Measurements from ENCODE around the gene MAPK10.

Gene MAPK10

DNA sequence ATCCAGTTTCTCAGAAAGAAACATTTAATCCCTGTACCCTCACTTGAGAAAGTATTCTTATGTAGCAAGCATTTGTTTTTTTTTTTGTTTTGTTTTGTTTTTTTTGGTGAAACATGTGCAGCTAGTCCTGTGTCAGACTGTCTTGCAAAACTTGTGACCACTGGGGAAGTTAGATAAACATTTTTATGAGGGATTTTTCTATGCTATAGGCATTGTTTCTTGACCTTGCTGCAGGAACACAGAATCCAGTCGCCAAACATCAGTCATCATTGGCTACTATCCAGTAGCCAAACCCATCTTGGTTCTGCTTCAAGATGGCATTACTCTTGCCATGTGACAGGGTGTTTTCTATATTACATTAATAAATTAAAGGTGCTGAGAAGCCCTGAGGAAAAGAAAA is 7.7 kb upstream of the MAPK10 start:
- no peak for TF ChIP-seq CTCF (IDR thresholded peaks at IDR 0.05; ENCODE audit: insufficient read depth, missing control alignments)
- DNase-seq (ENCODE audit: insufficient read length, low spot score) (no peak), FAIRE-seq (no peak)

DNA sequence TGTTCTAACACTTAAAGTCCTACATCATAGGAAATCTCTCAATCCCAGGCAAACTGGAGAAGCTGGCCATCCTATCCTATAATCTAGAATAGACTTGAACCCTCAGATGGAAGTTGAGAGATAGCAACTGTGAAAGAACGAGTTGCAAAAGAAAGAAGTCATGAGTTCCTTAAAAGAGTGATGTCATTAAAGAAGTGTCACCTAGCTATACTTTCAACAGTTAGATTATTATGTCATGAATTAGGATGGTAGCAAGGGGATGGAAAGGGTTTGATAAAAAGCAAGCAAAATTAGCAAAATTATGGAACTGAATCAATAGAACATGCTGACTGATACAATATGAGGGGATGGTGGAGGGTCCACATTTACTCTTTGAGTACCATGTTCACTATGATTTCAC is 7.1 kb upstream of the MAPK10 start:
- FAIRE-seq, result no peak
- no peak for DNase-seq (ENCODE audit: insufficient read length, low spot score)
- no peak for TF ChIP-seq CTCF (IDR thresholded peaks at IDR 0.05; ENCODE audit: insufficient read depth, missing control alignments)

GRCh38 chr4:86362510-86362909 is 2.7 kb upstream of the MAPK10 start:
- no peak for FAIRE-seq

DNA sequence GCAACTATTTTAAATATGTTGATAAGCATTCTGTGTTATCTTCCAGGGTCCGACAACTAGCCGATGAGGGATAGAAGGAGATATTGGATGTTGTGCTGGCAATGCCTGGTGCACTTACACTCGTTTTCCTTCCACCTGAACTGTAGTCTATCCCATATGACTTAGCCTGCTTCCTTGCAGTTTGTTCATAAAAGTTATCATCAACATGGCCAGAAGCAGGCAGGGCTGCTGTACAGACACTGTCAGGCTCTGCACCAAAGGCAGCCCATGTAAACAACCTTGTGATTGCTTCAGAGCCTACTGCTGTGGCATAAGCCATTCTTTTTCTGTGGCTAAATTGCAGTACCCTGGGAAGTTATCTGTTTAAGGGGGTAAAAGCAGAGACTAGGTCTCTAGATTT is 1.6 kb downstream of the MAPK10 start:
- FAIRE-seq (no peak), DNase-seq (ENCODE audit: insufficient read length, low spot score) (no peak)
- TF ChIP-seq CTCF (IDR thresholded peaks at IDR 0.05; ENCODE audit: insufficient read depth, missing control alignments), result no peak

More at GRCh38 chr4:86362510-86362909, 2.7 kb upstream of the MAPK10 start:
- no peak for TF ChIP-seq CTCF (IDR thresholded peaks at IDR 0.05; ENCODE audit: insufficient read depth, missing control alignments)
- no peak for DNase-seq (ENCODE audit: insufficient read length, low spot score)

DNA sequence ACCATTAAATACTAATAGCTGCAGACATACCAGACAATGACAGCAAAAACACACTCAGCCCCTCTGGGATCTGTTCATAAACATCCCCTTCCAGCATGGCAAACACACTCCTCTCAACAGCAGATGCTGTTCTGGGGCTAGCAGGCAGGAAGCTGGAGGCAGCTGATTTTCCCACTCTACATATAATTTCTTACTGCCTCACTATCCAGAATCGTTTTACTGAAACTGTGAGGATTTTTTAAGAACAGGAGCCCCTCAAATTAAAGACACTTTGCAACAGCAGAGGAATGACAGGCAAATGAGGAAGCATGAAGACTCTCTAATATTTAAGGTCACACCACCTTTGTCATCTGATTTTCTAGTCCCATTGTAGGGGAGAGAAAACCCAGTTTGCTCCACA is 2.2 kb downstream of the MAPK10 start:
- FAIRE-seq (no peak), DNase-seq (ENCODE audit: insufficient read length, low spot score) (no peak)
- TF ChIP-seq CTCF (IDR thresholded peaks at IDR 0.05; ENCODE audit: insufficient read depth, missing control alignments), result no peak

DNA sequence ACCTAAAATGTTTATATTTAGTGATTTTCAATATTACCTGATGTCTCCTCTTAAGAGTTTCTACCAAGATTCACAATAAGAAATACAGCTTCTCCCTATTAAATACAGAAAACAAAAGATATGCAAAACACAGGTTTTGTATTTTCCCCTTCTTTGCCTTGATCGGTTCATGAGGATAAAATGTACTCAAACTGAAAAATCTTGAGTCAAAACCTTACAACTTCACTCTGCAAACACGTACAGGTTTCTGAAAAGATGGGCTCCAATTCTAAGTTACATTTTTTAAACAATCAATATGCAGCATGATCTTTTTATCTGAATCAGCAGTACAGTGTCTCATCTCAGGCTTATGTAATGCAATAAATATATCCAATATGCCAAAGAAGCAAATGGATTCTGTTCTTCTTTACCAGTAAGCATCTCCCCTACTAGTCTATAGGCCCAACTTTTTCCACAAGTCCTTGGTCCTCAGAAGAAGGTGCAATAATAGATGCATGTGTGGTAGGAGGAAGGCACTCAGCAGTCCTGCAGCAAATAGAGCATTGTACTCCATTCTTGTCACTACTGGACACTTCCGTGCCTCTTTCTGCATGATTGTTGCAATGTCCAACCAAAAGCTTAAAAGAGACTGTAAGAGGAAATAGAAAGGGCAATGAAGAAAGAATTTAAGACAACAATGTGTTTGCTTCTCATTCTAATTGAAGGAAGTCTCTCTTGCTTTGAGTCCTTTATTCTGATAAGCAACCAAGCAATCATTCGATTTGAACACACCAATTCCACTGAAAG is 3.2 kb downstream of the MAPK10 start:
- no peak for FAIRE-seq
- no peak for DNase-seq (ENCODE audit: insufficient read length, low spot score)
- no peak for TF ChIP-seq CTCF (IDR thresholded peaks at IDR 0.05; ENCODE audit: insufficient read depth, missing control alignments)

- FAIRE-seq (no peak), DNase-seq (ENCODE audit: insufficient read length, low spot score) (no peak)
- TF ChIP-seq CTCF (IDR thresholded peaks at IDR 0.05; ENCODE audit: insufficient read depth, missing control alignments), result no peak
Observed at GRCh38 chr4:86354390-86354789, 5.5 kb downstream of the MAPK10 start.

Data from D721Med (cell line).